ENCODE measurements around the gene ROBO2.

Gene ROBO2

DNA sequence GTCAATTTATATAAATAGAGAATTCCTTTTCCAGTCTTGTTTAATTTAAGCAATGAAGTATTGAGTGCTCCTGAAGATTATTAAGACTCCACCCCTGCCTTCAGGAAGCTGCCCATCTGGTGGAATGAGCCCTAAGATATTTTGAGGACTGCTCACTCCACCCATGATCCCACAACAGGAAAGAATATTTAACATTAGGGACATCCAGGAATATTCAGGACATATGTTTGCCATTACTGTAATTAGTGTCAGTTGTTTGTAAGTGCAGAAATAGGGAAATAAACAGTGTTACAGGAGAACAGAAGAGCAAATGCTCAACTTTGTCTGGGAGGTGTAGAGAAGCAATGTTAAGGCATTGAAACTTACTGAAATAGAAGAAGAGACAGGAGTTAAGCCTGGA lies 375.0 kb downstream of the ROBO2 start:
- no peak for DNase-seq (ENCODE audit: low read depth)

DNA sequence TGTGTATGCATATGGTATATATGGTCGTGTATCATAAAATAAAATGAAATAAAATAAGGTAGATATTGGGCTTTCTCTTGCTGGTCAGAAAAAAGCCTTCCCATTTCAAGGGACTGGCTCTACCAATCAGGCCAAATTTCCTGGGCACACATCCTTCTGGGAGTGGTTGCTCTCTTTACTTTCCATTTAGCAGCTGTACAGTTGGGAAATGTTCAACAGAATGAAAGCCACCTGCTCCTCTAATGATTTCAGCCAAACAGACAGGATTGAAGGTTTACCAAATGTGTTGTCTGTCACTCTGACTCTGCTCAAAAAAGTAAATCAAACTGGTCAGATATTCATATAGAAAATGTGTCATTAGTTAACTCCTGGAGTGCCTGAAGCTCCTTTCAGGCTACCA lies 380.4 kb downstream of the ROBO2 start:
- DNase-seq (ENCODE audit: low read depth), result no peak

DNA sequence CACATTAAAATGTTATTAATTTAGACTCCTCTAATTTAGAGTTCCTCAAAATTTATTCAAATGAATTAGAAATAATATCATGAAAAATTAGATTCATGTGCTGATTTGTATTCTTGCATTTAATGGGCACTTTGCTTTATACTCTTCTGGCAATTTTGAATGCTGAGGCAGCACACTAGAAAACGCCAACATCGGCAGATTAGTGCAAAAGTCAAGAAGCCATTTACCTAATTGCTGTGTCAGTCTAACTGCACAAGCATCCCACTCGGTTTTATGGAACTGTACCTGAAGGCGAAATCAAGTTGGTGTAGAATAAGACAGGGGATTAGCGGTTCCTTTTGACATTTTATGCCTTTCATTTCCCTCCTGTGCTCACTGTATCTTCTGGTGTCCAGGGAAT lies 382.0 kb downstream of the ROBO2 start:
- DNase-seq (ENCODE audit: low read depth), result no peak

DNA sequence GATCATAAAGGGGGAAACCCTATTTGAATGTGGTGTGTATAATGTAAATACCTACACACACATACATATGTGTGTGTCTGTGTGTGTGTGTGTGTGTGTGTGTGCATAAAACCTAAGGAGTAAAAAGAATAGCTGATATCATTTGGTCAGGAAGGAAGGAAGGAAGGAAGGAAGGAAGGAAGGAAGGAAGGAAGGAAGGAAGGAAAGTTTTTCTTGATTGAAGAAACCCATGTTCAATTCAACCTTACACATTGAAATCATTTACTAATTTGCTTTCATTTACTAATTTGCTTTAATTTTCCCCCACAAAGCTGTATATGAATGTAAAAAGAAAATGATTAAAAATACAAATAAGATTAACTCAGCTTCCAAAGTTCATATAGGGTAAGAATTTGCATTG lies 386.6 kb downstream of the ROBO2 start:
- DNase-seq (ENCODE audit: low read depth), result no peak

DNA sequence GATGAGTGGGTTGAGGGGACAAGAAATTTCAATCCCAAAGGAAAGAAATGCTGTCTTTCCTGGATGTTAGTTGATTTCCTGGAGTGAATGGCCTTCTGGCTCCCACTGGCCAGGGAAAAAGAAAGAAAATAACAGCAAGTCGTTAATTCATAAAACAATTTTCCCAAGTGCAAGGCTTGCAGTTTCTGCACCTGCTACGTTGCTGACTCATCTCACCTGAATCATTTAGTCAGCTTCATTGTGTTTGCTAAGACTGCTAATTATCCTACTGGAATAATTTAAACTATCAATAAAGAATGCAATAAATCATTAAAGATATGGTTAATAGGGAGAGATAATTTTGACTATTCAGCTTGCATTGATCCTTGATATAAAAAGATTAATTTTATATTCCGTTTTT lies 387.6 kb downstream of the ROBO2 start:
- no peak for DNase-seq (ENCODE audit: low read depth)

DNA sequence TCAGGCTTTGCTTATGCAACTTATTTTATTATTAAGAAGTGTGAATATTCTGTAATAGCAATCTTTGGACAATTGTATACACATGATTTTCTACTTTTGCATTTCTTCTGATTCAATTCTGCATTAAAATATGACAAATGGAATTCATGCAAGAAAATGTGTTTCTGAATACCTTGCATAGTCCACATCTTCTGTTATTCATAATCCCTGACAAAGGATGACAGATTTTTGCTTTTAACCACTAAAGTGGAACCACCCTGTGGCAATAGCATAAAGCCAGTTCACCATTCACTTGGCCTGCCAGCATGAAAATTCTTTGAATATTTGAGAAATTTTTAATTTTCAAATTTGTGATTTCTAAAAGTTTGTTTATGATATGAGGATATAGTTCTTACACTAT lies 397.0 kb downstream of the ROBO2 start:
- no peak for DNase-seq (ENCODE audit: low read depth)

DNA sequence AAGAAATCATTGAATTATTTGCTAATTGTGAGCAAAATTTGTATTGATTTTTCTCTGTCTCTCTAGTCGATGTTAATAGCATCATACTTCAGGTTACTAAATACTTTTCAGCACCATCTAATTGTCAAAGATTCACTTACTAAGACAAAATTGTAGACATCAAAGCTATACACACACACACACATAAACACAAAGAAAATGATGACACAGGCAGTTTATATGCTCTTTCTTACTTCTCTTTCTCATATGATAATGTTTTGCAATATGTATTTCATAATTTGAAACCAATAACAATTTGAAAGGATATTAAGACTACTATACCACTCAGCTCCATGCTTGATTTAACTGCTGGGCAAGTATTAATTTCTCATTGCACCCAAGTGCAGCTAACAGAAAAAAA lies 406.2 kb downstream of the ROBO2 start:
- no peak for DNase-seq (ENCODE audit: low read depth)

DNA sequence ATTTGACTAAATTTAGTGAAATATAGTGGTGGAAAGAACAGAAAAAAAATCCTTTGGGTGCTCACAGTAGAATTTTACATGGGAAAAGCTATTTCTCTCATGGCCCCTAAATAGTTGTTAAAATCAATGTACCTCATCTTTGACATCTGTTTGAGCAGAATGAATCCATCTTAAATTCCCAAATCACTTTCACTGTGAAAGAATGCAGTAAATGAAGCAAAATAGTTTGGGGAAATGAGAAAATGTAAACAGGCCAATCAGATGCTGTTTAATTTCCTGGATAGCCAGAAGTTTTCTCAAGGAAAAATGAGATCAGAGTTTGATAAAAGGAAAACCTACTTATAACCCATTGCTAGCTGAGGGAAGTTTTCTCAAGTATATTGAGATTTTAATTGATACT lies 406.9 kb downstream of the ROBO2 start:
- DNase-seq (ENCODE audit: low read depth), result no peak

DNA sequence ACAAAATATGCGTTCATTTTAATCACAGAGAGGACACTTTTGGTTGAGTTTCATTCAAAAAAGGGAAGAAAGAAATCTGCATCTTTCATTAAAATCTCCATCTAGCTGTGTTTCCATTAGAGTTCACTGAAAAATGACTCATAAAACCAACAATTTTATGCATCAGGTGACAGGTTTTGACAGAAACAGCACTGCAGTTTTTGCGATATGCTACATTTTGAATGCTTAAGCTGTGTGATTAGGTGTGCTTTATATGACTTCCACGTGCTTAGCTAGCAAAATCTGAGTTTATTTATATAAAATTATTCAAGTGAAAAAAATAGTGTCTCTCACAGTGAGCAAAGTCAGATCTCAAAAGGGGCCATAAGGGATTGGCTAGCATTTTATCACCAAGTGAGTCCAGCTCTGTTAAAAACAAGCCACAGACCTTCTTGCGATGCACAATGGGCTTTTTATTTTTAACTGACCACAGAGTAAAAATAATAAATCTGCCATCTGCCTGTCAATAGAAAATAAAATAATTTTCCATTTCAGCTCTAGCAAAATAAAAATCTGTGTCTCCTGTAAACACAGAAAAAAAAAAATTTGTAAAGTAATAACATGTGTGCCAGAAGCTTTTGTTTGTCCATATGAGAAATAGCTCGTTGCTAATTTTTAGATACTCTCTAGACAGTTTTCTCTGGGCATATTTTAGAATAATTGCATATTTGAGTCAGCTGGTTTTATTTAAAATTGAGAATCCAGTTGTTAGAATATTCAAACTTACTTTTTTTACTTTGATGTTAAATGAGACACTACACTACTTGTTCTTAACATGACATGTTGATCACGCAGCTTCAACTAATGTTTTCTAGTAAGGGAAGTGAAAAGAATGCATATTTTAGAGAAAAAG lies 409.8 kb downstream of the ROBO2 start:
- no peak for DNase-seq (ENCODE audit: low read depth)

DNA sequence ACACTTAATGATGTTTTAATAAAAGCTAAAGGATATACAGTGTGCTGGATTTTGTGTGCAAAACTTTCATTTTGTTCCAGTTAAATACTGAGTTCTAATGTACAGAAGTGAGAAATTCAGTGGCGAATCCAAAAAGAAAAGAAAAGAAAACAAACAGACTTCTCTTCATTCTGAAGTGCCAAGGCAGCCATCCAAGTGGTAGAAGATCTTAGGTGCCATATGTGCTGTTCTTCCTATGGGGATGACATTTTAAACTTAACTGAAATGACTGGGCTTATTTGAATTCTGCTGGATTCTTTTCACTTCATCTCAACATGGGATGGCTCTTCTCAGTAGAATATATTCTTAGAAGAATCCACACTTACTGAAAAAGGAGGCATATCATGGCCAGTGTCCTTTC lies 416.5 kb downstream of the ROBO2 start:
- no peak for DNase-seq (ENCODE audit: low read depth)

DNA sequence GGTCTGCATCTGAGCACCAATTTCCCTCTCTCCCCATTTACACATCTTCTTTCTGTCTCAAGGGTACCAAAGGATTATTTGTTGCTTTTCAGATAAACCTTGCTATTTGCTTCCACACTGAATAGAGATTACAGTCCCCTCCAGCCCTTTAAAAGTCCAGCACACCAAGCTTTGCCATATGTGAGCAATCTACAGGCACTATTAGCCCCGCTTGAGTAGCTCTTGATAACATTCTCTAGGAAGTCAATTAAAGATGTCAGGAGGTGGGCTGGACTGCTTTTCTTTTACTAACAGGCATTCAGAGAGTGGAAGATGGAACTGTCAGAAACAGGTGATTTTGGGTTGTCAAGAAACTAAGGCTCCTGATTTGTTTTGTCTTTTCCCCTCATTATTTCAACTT lies 417.0 kb downstream of the ROBO2 start:
- DNase-seq (ENCODE audit: low read depth), result no peak

DNA sequence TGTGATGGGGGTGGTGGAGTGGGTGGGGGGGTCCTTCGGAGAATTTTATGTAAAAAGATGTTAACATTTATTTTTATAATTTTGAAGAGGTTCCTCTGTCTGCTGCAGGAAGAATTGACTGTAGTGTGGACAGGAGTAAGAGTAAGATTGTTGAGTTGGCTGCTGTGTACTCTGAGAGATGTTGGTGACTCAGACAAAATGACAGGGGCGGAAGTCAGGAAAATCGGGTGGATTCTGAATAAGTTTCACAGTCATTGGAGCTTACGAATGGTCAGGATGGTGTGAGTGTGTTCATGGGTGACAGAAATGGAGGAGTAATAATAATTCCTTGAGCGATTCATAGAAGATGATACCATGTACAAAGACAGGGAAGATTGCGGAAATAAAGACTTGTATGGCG lies 420.0 kb downstream of the ROBO2 start:
- no peak for DNase-seq (ENCODE audit: low read depth)

DNA sequence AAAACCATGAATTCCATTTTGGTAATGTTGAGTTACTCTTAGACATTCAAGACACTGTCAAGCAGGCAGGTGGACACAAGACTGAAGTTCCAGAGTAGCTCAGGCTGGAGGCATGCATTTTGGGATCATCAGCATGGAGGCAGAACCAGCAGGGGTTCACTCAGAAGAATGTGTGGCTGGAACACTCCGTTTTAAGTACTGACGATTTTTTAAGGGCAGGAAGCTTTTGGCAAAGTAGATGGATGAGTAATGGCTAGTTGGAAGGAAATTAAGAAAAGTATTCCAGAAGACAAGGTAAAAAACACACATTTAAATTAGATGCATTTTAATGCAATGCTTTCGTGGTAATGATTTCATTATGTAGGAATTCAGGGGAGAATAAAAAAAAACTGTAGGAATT lies 420.4 kb downstream of the ROBO2 start:
- no peak for DNase-seq (ENCODE audit: low read depth)

DNA sequence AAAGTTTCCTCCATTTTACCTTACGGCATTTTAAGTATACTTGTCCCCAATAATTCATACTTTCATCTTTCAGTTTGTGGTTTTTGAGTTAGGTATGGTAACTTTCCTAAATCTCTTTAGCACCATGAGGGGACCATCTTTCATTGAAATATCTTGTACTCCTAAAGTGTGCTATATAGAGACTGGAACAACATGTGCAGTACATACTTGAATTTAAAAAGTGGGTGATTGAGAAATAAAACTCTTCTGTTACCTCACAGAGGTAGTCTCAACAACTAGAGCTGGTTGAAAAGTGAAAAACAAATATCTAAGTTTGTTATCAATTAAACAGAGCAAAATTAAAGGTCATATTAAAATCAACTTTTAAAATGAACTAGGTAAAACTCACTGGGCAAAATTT lies 423.1 kb downstream of the ROBO2 start:
- DNase-seq (ENCODE audit: low read depth), result no peak

DNA sequence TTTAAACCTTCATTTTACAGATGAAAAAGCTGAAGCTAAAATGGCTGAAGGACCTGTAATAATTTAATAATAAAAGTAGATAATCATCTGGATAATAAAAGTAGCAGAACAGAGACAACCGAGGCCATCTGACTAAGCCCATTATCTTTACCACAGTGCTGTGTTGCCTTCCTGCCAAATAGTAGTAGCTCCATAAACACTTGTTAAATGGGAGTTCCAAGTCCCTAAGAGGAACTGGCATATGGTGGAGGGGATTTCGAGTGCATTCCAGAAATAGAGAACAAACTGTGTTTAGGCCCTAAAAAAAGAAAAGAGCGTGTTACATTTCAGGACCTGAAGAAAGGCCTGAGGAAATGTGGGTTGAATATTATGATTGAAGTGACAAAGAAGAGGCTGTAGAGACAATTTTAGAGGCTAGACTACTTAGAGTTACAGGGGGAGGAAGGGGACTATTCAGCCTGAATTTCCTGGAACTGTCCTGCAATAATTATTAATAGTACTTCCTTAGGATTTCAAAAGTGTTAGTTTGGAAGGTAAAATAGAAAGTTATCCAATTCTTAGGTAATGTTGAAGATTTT lies 424.3 kb downstream of the ROBO2 start:
- DNase-seq (ENCODE audit: low read depth), result no peak

DNA sequence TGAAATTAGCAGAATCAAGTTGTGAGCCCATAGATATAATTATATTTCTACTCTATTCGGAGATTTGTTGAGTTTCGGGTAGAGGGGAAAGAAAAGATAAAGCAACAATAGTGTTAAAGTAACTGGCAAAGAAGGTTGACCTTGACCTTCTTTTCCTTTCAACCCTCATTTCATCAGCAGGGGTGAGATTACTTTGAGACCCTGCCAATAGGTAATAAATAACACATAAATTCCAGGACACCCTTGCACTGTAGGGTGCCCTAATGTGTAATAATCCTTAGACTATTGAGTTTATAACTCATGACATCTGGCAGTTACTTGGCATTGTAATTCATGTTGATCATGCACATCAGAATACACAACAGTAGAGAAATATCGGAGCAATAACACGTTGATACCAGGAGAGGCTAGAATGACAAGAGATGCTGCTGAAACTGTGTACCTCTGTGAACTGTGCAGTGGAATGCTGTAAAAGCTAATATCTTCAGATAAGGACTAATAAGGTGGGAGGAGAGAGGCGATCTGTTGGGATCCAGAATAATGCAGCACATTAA lies 426.7 kb downstream of the ROBO2 start:
- DNase-seq (ENCODE audit: low read depth), result no peak

DNA sequence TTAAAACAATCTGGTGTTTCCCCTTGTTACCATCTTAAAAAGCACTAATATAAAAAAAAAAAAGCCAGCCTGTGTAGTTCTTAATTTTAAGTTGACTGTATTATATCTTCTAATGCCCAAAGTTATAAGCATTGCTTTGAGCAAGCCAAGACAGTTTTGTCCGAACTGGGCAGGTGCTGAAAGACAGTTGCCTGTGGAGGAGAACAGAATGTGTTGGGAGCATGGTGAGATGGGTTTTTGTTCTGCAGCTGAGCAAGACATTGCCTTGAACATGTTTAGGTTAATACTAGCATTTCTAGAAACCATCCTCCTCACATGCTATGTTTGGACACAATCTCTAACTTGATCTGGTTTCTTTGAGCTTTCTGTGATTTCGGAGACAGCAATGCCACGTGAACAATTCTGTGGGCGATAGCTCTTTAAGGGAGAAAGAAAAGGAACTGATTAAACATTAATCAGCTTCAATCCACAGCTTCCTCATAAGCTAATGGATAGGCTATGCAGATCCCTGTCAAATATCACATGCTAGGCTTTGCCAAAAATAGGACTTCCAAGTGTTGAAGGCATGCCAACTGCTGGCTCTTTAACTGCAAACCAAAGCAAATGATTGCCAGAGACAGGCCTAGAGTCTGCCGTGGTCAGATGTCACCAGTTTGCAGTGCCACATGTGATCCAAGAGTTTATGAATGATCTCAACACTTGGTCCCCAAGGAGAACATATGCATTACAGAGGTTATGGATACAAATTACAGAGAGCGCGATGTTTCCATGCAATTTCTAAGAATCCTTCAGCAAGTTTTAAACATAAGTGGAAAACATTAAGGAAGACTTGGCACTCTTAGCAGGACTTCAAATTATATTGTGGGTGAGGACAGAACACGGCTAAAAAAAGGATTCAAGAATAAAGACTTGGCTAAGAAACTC lies 428.1 kb downstream of the ROBO2 start:
- no peak for DNase-seq (ENCODE audit: low read depth)

DNA sequence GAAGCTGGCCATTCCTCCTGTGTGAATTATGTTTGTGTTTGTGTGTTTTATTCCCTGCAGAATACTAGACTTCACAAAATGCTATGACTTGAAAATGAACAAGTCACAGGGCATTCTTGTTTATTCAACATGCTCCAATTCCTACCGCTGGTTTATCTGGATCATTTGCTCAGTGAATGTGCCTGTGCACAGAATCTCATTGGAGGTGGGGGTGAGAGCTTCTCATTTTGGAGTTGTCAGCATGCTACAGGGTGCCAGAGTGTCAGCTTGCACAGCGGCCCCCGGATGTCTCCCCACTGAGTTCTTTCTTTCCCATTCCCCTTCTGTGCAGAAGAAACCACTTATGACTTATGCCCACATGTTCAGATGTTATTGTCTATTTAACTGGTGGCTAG lies 428.7 kb downstream of the ROBO2 start:
- no peak for DNase-seq (ENCODE audit: low read depth)

DNA sequence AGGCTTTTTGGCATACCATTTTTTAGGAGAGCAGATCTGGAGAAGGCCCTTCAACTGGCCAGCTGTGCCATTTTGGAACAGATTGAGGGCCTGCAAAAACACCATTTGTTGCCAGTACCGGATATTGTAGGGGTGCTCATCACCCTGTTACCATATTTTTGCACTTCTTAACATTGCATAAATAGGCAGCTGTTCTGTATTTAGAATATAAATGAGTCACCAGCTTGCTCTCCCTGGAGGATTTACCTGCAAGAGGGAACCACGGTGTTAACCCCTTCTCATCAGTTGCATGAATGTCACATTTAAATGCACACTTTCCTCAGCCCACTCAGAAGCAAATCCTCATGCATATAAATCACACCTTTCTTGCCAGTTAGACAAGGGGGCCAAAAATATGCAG lies 435.6 kb downstream of the ROBO2 start:
- DNase-seq (ENCODE audit: low read depth), result no peak

DNA sequence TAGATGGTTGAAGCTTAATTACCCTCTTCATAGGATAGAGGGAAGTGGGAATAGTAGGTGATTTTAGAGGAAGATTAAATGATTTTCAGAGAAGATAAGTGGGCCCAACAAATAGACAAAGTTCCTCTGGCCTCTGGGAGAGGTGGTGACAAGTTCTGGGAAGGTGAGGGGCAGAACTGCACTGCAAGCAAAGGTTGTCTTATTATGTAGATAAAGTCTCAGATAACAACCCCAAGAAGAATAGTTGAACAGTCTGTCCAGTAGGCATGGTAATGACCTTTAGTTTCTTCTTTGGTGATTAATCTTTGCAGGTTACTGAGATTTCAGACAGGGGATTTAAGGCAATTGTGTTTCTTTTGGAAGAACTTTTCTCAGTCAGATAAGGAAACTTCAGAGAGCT lies 439.1 kb downstream of the ROBO2 start:
- DNase-seq (ENCODE audit: low read depth), result no peak

DNA sequence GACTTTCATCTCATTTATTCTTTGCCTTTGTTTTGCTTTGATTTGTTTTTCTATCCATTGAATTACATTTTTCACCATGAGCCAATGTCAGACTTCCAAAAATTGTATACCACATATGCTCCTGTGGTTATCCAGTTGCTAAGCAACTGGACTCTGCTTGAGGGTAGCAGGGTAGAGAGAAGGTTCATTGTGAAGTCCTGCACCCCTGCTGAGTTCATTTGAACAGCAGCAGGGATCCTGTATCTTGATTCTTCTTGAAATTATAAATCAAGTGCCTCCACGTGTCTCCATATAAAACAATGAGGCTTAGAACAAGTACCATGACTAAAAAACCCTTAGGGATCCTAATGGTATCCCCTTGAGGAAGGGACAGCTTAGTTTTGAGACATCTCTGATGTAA lies 449.3 kb downstream of the ROBO2 start:
- no peak for DNase-seq (ENCODE audit: low read depth)

DNA sequence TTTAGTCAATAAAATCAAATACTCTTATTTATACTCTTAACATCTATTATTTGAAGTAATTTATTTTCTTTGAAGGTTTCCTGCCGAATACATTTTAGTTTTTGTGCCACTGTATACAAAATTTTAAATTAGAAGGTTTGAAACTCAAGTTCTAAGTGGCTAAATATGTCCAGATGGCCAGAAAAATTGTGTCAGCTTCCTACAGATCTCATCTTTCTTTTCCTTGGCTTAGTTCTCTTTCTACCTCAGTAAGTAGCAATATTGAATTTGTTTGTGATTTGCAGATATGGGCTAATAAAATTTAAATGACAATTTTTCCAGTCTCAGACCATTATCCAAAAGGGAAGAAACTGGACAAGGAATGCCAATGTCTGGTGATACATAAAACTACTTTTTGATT lies 452.1 kb downstream of the ROBO2 start:
- DNase-seq (ENCODE audit: low read depth), result no peak

DNA sequence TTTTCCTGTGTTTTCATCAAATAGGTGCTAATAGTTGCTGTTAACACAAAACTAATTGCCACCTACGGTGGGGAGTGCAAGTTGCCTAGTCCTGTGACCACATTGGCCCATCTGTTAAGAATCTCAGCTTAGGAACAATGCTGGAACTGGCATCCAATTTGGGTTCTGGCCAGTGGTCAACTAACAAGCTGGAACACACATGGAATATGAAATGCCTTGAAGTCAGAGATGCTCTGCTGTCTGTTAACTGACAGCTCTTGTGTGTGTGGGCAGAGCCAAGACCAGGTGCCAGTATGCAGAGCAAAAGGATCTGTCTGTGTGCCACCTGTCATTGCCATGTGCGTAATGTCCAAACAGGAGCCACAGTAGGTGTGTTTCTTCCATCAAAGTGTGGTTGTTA lies 460.8 kb downstream of the ROBO2 start:
- no peak for DNase-seq (ENCODE audit: low read depth)

All from activated T-helper 9 cell treated with anti-CD3 and anti-CD28 coated beads, Interleukin-2, amount 50 U/mL, for 16 hours (primary cell).